AG10803 (cell line): Measurements from ENCODE around the gene COL18A1.

Experiments
- DNase-seq: peaks from one replicate; pipeline ENCODE4 v3.0.0; 2010; ENCODE audit warnings: low read depth
- H3K4me3 ChIP-seq: 2 replicates; pipeline ENCODE4 v1.5.1; 2011; ENCODE audit warnings: mild to moderate bottlenecking, low read length, control low read depth
- TF ChIP-seq, protein P1 (sequence below): conservative IDR thresholded peaks from 2 replicates; pipeline ENCODE4 v1.5.1; 2011; ENCODE audit warnings: mild to moderate bottlenecking, low read length, control low read depth, inconsistent platforms

The COL18A1 gene

DNA sequence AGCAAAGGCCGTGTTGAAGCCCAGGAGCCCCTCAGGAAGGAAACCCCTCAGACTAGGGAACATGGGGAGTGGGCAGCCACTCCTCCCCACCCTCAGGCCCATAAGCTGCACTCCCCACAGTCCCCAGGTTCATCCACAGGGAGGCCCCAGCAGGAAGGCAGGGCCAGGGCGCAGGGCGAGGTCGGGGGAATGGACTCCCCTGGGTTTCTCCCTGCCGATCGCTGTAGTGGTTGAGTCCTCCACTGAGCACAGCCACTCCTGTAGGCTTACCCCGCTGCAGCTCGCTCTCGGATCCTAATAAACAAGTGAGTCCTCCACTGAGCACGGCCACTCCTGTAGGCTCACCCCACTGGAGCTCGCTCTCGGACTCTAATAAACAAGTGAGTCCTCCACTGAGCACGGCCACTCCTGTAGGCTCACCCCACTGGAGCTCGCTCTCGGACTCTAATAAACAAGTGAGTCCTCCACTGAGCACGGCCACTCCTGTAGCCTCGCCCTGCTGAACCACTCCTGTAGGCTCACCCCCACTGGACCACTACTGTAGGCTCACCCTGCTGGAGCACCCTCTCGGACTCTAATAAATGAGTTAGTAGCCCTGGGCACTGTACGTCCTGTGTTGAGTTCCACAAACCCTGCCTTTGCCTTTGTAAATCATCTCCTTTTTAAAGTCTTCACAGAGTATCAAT, 16.2 kb upstream of the COL18A1 start:
- H3K4me3 ChIP-seq = no peak overlapping the region
- DNase-seq = no peak
- TF ChIP-seq, protein P1, sequence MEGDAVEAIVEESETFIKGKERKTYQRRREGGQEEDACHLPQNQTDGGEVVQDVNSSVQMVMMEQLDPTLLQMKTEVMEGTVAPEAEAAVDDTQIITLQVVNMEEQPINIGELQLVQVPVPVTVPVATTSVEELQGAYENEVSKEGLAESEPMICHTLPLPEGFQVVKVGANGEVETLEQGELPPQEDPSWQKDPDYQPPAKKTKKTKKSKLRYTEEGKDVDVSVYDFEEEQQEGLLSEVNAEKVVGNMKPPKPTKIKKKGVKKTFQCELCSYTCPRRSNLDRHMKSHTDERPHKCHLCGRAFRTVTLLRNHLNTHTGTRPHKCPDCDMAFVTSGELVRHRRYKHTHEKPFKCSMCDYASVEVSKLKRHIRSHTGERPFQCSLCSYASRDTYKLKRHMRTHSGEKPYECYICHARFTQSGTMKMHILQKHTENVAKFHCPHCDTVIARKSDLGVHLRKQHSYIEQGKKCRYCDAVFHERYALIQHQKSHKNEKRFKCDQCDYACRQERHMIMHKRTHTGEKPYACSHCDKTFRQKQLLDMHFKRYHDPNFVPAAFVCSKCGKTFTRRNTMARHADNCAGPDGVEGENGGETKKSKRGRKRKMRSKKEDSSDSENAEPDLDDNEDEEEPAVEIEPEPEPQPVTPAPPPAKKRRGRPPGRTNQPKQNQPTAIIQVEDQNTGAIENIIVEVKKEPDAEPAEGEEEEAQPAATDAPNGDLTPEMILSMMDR = no peak

GRCh38 chr21:45390121-45390751, 14.7 kb upstream of the COL18A1 start:
- H3K4me3 ChIP-seq = no peak overlapping the region
- TF ChIP-seq, protein P1 = no peak
- no peak for DNase-seq

DNA sequence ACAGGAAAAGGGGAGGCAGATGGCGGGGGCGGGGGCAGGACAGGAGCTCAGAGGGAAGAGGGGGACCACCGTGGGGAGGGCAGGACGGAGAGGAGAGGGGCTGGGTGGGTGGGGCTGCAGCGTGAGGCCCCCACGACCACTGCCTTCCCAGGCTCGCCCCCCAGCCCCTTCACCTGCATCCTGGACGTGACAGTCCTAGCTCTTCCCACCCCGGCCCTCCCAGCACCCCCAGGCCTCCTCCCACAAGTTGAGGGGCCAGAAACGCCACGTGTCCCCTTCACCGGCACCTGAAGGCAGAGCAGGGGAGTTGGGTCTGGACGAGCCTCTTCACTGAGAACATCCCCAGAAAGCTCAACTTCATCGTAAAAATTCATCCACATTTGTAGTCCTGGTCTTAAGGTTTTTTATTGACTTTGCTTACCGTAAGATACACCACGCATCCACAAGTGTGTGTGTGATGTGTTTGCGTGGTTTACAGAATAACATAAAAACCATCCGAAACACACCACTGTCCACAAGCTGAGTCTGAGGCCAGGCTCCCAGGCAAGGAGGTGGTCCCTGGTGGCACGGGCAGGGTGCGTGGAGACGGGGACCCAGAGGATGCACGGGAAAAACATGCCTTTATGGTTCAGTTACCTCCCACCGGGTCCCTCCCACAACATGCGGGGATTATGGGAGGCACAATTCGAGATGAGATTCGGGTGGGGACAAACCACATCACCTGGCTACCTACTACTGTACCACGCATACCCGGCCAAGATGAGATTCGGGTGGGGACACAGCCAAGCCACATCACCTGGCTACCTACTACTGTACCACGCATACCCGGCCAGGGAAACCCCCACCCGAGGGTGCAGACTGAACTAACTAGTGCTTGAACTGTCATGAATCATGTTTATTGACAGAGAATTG, 13.9 kb upstream of the COL18A1 start:
- no peak overlapping the region for H3K4me3 ChIP-seq
- TF ChIP-seq, protein P1 = no peak
- DNase-seq = no peak

- no peak overlapping the region for H3K4me3 ChIP-seq
- TF ChIP-seq, protein P1 = no peak
- no peak for DNase-seq
These were observed 13.0 kb upstream of the COL18A1 start for GRCh38 chr21:45391743-45392572.

DNA sequence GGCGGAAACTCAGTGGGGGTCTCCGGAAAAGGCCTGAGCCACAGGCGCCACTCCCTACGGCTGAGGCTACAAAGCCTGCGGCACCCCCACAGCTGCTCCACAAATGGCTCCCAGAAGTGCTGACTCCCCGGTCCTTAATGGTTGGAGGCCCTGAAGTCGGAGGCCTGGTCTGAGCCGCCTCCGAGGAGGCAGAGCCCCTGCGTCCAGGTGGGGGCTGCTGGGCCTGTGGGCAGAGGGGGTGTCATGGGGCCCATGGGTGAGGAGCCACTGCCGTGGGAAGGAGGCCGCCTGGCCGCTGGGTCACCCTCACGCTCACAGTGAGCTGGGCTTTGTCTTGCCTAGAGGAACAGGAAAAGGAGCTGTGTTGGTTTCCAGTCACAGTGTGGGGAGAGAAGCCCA, 12.4 kb upstream of the COL18A1 start:
- TF ChIP-seq, protein P1 = no peak
- DNase-seq = no peak

GRCh38 chr21:45393021-45393420, 11.9 kb upstream of the COL18A1 start:
- TF ChIP-seq, protein P1 = no peak
- H3K4me3 ChIP-seq = no peak overlapping the region
- no peak for DNase-seq

More for the DNA sequence above, 12.4 kb upstream of the COL18A1 start:
- H3K4me3 ChIP-seq = no peak overlapping the region
